ENCODE data around the gene PRRC2B. TPM values are rescaled to one million over a fixed set of nuclear protein-coding genes. Genes with fewer than 3 reads are reported as not detected.

The PRRC2B gene
- total and polyA plus RNA-seq, 10 donors: 23.3 to 235 (median 180) TPM

DNA sequence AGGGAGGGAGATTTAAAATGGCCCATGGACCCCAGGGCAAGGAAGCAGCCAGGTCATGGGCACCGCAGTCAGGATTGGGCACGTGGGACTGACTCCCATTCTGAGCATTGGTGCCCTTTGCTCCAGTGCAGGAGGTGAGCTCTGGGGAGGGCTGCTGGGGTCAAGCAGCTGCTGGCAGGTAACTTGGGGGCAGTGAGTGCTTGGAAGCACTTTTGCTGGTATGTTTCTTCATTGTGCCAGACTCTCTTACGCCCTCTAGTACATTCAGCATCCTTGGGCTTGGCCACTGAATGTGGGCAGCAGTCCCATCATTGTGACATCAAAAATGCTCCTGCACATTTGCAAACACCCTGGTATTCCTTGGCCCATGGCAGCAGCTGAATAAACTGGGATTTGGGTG, 32.7 kb downstream of the PRRC2B start:
- peak; percentile 23 for DNase-seq
- TF ChIP-seq POLR2A (IDR thresholded peaks at IDR 0.05) (no peak), POLR2AphosphoS5 (IDR thresholded peaks at IDR 0.05) (peak in 2 of 3 donors; percentile 30 to 40)
- H3K9me3 ChIP-seq: no peaks in the 10 kb centered on the region
- 87 to 97% (median 94%) methylated on average over 3 of the region's 3 CpGs for WGBS, 5 donors
- H3K4me3 ChIP-seq: no peak overlapping the region
- H3K36me3 ChIP-seq: peaks cover 0 to 40% (median 4%) of the 10 kb centered on the region in 6 donors
- no peaks in the 10 kb centered on the region for H3K27me3 ChIP-seq (replicated peaks in 1 of 7)
- intact Hi-C loops (cut with DNase I; ENCODE audit: low total_unique reads): no loop called here
- peaks cover 22 to 87% (median 52%) of the 10 kb centered on the region in 6 donors for H3K4me1 ChIP-seq
- H3K27ac ChIP-seq: no peak overlapping the region

DNA sequence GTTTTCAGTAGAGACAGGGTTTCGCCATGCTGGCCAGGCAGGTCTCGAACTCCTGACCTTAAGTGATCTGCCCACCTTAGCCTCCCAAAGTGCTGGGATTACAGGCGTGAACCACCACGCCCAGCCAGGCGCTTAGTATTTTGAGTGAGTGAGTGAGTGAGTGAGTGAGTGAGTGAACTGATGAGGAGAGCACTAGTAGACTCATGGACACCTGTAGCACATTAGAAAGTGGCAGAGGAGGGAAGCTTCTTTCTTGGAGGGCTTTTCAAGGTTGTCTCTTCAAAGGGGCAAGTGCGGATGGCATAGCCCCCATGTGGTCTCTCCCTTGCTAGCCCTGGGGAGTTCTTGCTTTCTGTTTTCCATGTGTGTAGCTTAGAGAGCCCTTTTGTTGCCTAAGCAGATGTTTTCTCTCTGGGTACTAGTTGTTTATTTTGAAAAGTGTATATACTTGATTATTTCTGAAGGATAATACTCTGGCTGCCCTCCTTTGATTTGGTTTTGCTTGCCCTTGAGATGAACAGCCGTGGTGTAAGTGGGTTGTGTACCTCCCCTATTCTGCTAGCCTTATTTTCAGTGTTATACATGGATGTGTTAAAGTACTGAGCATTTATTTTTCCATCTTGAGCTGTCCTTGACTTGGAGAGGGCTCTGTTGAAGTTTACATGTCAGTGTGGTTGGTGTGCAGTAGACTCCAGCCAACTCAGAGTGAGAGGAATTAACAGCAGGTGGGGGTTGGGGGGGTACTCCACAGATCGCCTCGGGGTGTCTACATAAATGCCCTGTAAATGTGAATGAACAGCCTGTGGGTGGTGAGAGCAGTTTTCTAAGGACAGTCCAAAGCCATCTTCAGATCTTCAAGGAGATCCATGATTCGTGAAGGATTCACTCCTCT, 35.5 kb downstream of the PRRC2B start:
- peaks cover 2 to 71% (median 34%) of the 10 kb centered on the region in 6 donors for H3K4me1 ChIP-seq
- DNase-seq: peak; percentile 19
- peak overlapping the region in 1 of 8 donors; percentile 5 for H3K27ac ChIP-seq
- intact Hi-C loops (cut with DNase I; ENCODE audit: low total_unique reads): no loop called here
- H3K9me3 ChIP-seq: no peaks in the 10 kb centered on the region
- H3K27me3 ChIP-seq (replicated peaks in 1 of 7): no peaks in the 10 kb centered on the region
- no peak overlapping the region for H3K4me3 ChIP-seq
- WGBS, 5 donors: 77 to 91% (median 85%) methylated on average over 10 of the region's 10 CpGs
- no peak for TF ChIP-seq POLR2AphosphoS5 (IDR thresholded peaks at IDR 0.05)
- TF ChIP-seq, protein P1, sequence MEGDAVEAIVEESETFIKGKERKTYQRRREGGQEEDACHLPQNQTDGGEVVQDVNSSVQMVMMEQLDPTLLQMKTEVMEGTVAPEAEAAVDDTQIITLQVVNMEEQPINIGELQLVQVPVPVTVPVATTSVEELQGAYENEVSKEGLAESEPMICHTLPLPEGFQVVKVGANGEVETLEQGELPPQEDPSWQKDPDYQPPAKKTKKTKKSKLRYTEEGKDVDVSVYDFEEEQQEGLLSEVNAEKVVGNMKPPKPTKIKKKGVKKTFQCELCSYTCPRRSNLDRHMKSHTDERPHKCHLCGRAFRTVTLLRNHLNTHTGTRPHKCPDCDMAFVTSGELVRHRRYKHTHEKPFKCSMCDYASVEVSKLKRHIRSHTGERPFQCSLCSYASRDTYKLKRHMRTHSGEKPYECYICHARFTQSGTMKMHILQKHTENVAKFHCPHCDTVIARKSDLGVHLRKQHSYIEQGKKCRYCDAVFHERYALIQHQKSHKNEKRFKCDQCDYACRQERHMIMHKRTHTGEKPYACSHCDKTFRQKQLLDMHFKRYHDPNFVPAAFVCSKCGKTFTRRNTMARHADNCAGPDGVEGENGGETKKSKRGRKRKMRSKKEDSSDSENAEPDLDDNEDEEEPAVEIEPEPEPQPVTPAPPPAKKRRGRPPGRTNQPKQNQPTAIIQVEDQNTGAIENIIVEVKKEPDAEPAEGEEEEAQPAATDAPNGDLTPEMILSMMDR (IDR thresholded peaks at IDR 0.05 in 8 of 11, conservative IDR thresholded peaks at IDR 0.05 in 3 of 11): no peak
- TF ChIP-seq POLR2A (IDR thresholded peaks at IDR 0.05): no peak
- H3K36me3 ChIP-seq: peaks cover 0 to 59% (median 29%) of the 10 kb centered on the region in 6 donors

DNA sequence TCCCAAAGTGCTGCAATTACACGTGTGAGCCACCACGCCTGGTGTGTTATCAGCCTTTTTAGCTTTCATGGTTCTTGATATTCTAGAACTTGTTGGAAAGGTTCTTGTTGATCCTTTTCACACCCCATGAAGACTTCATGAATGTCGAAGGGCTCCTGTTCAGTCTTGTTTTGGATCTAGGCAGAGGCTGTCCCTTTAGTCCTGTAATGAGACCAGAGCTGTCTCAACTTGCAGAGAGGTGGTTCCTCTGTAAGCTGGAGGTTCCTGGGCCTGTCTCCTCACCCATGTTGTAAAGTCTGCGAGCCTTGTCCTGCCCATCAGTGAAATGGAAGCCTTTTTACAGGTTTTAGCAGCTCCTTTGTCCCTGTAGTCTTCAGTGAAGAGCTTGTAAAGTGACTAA, 38.2 kb downstream of the PRRC2B start:
- Histone ChIP-seq H3K27me3 (replicated peaks in 1 of 7) (no peaks in the 10 kb centered on the region), H3K4me3 (no peak overlapping the region), H3K36me3 (peaks cover under 1 to 78% (median 51%) of the 10 kb centered on the region in 6 donors), H3K27ac (no peak overlapping the region), H3K9me3 (no peaks in the 10 kb centered on the region), H3K4me1 (peaks cover 2 to 60% (median 33%) of the 10 kb centered on the region in 6 donors)
- peak; percentile 11 for DNase-seq
- TF ChIP-seq POLR2A (IDR thresholded peaks at IDR 0.05) (no peak), POLR2AphosphoS5 (IDR thresholded peaks at IDR 0.05) (no peak)
- TF ChIP-seq, protein P1 (IDR thresholded peaks at IDR 0.05 in 8 of 11, conservative IDR thresholded peaks at IDR 0.05 in 3 of 11): no peak
- intact Hi-C loops (cut with DNase I; ENCODE audit: low total_unique reads): no loop called here
- 90 to 94% (median 92%) methylated on average over 4 of the region's 4 CpGs for WGBS, 5 donors

DNA sequence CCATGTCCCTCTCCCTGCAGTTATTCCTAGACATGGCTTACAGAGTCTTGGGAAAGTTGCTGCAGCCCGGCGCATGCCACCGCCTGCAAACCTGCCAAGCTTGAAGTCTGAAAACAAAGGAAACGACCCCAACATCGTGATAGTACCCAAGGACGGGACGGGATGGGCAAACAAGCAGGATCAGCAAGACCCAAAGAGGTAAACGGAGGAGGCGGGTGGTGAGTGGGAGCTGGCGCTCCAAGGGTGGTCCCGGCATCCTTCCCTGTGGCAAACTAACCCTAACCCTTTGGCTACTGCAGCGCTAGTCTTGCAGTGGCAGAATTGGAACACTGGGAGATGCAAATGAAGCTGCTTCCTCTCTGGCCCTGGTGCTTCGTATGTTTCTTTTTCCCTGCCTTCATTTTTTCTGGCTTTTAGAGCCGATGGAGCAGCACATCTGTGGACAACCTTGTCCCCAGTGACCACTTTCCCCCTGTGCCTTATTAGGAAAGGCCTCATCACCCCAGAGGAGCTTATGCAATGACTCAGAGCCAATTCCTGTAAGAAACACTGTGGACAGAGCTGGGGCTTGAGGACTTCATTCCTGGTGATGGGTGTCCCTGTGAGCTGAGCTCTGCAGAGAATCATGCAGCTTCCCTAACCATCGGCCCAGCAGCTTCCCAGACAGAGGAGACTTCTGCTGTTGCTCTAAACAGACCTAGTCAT, 38.9 kb downstream of the PRRC2B start:
- peaks cover 3 to 81% (median 58%) of the 10 kb centered on the region in 6 donors for H3K36me3 ChIP-seq

More for the DNA sequence above, 38.9 kb downstream of the PRRC2B start:
- TF ChIP-seq, protein P1 (IDR thresholded peaks at IDR 0.05 in 8 of 11, conservative IDR thresholded peaks at IDR 0.05 in 3 of 11): no peak
- TF ChIP-seq POLR2A (IDR thresholded peaks at IDR 0.05) (no peak), POLR2AphosphoS5 (IDR thresholded peaks at IDR 0.05) (peak in 1 of 3 donors; percentile 23)
- WGBS, 5 donors: 80 to 84% (median 83%) methylated on average over 15 of the region's 15 CpGs
- intact Hi-C loops (cut with DNase I; ENCODE audit: low total_unique reads): no loop called here
- H3K9me3 ChIP-seq: no peaks in the 10 kb centered on the region
- peak overlapping the region in 2 of 8 donors; percentile 5 to 33 for H3K27ac ChIP-seq
- DNase-seq: peak; percentile 31
- no peaks in the 10 kb centered on the region for H3K27me3 ChIP-seq (replicated peaks in 1 of 7)
- no peak overlapping the region for H3K4me3 ChIP-seq
- H3K4me1 ChIP-seq: peaks cover 2 to 53% (median 31%) of the 10 kb centered on the region in 6 donors

All from spleen (tissue), 11 donors.